ENCODE measurements around the gene FARP1.
"Not testable (repeated sequence)": the region's sequence is repeated elsewhere in the genome, so short reads cannot be mapped to it uniquely, and the experiment has no call there.

FARP1 gene

DNA sequence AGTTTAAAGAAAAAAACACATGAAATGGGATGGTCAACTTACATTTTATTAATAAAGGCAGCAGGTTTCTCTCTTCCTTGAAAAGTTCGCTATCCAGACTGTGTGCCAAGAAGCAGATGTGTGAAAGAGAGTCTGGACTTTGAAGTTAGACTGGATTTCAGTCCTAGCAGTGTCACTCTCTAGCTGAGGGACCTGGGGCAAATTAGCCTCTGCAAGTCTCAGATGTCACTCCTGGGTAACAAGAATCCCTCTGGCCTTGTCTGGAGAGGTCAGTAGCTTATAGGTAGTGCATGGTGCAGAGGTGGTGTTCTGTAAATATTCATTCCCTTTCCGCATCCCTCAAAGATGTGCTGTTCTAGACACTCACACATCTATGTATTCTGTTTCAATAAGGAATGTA lies 221.8 kb downstream of the FARP1 start:
- DNase-seq (ENCODE audit: low read depth): no peak
- no peak overlapping the region for H3K4me3 ChIP-seq (replicated peaks; ENCODE audit: low read depth, low read length)
- TF ChIP-seq, protein P1, sequence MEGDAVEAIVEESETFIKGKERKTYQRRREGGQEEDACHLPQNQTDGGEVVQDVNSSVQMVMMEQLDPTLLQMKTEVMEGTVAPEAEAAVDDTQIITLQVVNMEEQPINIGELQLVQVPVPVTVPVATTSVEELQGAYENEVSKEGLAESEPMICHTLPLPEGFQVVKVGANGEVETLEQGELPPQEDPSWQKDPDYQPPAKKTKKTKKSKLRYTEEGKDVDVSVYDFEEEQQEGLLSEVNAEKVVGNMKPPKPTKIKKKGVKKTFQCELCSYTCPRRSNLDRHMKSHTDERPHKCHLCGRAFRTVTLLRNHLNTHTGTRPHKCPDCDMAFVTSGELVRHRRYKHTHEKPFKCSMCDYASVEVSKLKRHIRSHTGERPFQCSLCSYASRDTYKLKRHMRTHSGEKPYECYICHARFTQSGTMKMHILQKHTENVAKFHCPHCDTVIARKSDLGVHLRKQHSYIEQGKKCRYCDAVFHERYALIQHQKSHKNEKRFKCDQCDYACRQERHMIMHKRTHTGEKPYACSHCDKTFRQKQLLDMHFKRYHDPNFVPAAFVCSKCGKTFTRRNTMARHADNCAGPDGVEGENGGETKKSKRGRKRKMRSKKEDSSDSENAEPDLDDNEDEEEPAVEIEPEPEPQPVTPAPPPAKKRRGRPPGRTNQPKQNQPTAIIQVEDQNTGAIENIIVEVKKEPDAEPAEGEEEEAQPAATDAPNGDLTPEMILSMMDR (IDR thresholded peaks at IDR 0.05; ENCODE audit: low read length, missing control alignments): no peak

GRCh38 chr13:98365302-98365701 lies 222.4 kb downstream of the FARP1 start:
- TF ChIP-seq, protein P1 (IDR thresholded peaks at IDR 0.05; ENCODE audit: low read length, missing control alignments): no peak
- H3K4me3 ChIP-seq (replicated peaks; ENCODE audit: low read depth, low read length): no peak overlapping the region
- no peak for DNase-seq (ENCODE audit: low read depth)

GRCh38 chr13:98366010-98366409 lies 223.1 kb downstream of the FARP1 start:
- DNase-seq (ENCODE audit: low read depth): no peak
- H3K4me3 ChIP-seq (replicated peaks; ENCODE audit: low read depth, low read length): no peak overlapping the region

DNA sequence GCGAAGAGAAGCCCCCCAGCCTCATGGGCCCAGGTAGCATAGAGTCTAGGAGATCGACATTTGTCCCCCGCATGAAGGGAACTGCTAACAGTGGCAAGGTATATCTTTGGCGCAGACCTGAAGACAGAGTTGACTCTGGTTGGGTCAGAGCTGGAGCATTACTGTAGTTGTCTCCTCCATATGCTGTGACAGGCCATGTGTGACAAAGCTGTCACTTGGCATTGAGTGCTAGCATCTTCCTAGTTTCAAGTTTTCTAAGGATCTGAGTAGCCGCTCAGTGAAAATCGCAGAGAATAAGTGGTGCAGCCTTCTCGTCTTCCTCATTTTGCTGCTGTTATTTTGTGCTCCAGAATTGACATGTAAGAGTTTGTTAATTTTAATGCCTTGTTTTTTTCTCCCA lies 223.5 kb downstream of the FARP1 start:
- TF ChIP-seq, protein P1 (IDR thresholded peaks at IDR 0.05; ENCODE audit: low read length, missing control alignments): no peak

More at GRCh38 chr13:98366010-98366409, 223.1 kb downstream of the FARP1 start:
- TF ChIP-seq, protein P1 (IDR thresholded peaks at IDR 0.05; ENCODE audit: low read length, missing control alignments): no peak

DNA sequence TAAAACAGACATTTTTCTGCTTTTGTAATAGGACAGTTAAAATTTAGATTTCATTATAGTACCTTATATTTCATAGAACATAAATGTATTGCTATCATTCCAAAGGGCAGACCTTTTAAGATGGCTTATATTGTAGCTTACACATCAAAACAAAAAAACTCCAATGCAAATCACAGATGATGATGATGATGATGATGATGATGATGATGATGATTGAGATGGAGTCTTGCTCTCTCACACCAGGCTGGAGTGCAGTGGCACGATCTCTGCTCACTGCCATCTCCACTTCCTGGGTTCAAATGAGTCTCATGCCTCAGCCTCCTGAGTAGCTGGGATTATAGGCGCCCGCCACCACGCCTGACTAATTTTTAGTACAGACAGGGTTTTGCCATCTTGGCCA lies 224.1 kb downstream of the FARP1 start:
- TF ChIP-seq, protein P1 (IDR thresholded peaks at IDR 0.05; ENCODE audit: low read length, missing control alignments): no peak
- DNase-seq (ENCODE audit: low read depth): no peak
- H3K4me3 ChIP-seq (replicated peaks; ENCODE audit: low read depth, low read length): no peak overlapping the region

More for the DNA sequence above, 223.5 kb downstream of the FARP1 start:
- DNase-seq (ENCODE audit: low read depth): no peak
- no peak overlapping the region for H3K4me3 ChIP-seq (replicated peaks; ENCODE audit: low read depth, low read length)

- no peak overlapping the region for H3K4me3 ChIP-seq (replicated peaks; ENCODE audit: low read depth, low read length)
- TF ChIP-seq, protein P1 (IDR thresholded peaks at IDR 0.05; ENCODE audit: low read length, missing control alignments): no peak
- DNase-seq (ENCODE audit: low read depth): no peak
These were observed 225.1 kb downstream of the FARP1 start for GRCh38 chr13:98368019-98368418.

DNA sequence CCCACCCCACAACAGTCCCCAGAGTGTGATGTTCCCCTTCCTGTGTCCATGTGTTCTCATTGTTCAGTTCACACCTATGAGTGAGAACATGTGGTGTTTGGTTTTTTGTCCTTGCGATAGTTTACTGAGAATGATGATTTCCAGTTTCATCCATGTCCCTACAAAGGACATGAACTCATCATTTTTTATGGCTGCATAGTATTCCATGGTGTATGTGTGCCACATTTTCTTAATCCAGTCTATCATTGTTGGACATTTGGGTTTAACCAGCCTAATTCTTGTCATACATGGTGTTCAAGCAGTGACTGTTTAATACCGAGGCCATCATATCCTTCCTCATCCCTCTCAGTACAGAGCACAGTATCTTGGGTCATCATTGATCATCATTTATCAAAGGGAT lies 226.6 kb downstream of the FARP1 start:
- H3K4me3 ChIP-seq (replicated peaks; ENCODE audit: low read depth, low read length); DNase-seq (ENCODE audit: low read depth): not testable (repeated sequence)
